K562 (cell line): ENCODE measurements around the gene C21orf58. TPM values are rescaled to one million over a fixed set of nuclear protein-coding genes. Genes with fewer than 3 reads are reported as not detected.

Experiments used
- CSDE1 ChIP-seq, 2 experiments: fragments of 450-650 bp; IDR thresholded peaks; 2 replicates each; pipeline ENCODE4 v1.6.1; 2016; ENCODE audit warnings: mild to moderate bottlenecking in 1 of 2
- GABPA ChIP-seq: fragments of 200-800 bp; sonication (Bioruptor generic); conservative IDR thresholded peaks from 2 replicates; pipeline ENCODE4 v1.6.1; 2016; ENCODE audit warnings: low read depth, missing genetic modification characterization, missing compliant biosample characterization
- HDAC2 ChIP-seq: fragments of 450-650 bp; IDR thresholded peaks from 2 replicates; pipeline ENCODE4 v1.6.1; 2016; ENCODE audit warnings: mild to moderate bottlenecking
- KDM5B ChIP-seq: fragments of 200-600 bp; sonication (generic); IDR thresholded peaks from 2 replicates; pipeline ENCODE4 v1.6.1; 2012; ENCODE audit warnings: low read depth, mild to moderate bottlenecking, moderate library complexity, low read length, control low read depth, inconsistent platforms; ENCODE audit not compliant: insufficient replicate concordance
- LEF1 ChIP-seq: fragments of 450-650 bp; IDR thresholded peaks from 2 replicates; pipeline ENCODE4 v1.6.1; 2016; ENCODE audit warnings: mild to moderate bottlenecking
- NCOA4 ChIP-seq: fragments of 450-650 bp; IDR thresholded peaks from 2 replicates; pipeline ENCODE4 v1.6.1; 2018; ENCODE audit warnings: mild to moderate bottlenecking; ENCODE audit not compliant: partially characterized antibody
- NR2F6 ChIP-seq: fragments of 450-650 bp; formaldehyde crosslinking; IDR thresholded peaks from 2 replicates; pipeline ENCODE4 v1.4.0; 2020; ENCODE audit warnings: mild to moderate bottlenecking
- PRPF4 ChIP-seq: fragments of 200-400 bp; formaldehyde crosslinking; IDR thresholded peaks from one replicate; pipeline ENCODE4 v1.6.1; 2017; ENCODE audit warnings: low read length, low read depth, mild to moderate bottlenecking; ENCODE audit not compliant: insufficient read depth, poor library complexity, severe bottlenecking
- SP2 ChIP-seq: IDR thresholded peaks from 2 replicates; pipeline ENCODE4 v1.6.1; 2011; ENCODE audit warnings: mild to moderate bottlenecking, low read depth, low read length, moderate library complexity; ENCODE audit not compliant: poor library complexity, severe bottlenecking; ENCODE audit errors: extremely low read depth
- TCF3 ChIP-seq: sonication (generic); formaldehyde crosslinking; IDR thresholded peaks from 2 replicates; pipeline ENCODE4 v1.4.0; 2020; ENCODE audit warnings: mild to moderate bottlenecking, missing genetic modification reagents
- ZNF184 ChIP-seq: sonication (generic); formaldehyde crosslinking; IDR thresholded peaks from 2 replicates; pipeline ENCODE4 v1.5.0; 2020; ENCODE audit warnings: missing genetic modification reagents
- ZNF780A ChIP-seq: fragments of 250-450 bp; sonication (Bioruptor Pico); IDR thresholded peaks from 2 replicates; pipeline ENCODE4 v1.5.0; 2021; ENCODE audit warnings: mild to moderate bottlenecking
- polyA plus RNA-seq, 8 experiments: library from polyadenylated mRNA; depleted of rRNA in 4 of 8; stranded (reverse) in 5 of 8; unstranded in 3 of 8; fragments of >200 nt; fragmentation: Nextera tagmentation in 2 of 8; fragmentation: Illumina TruSeq in 1 of 8; extraction: Ambion mirVana in 2 of 8; extraction: Trizol in 1 of 8; gene quantifications; 2 replicates each; pipeline versions ENCODE4 v1.2.1 to v1.2.3, GENCODE V29; 2011 to 2014; ENCODE audit warnings: inconsistent platforms in 1 of 8, missing spikeins in 1 of 8
- total RNA-seq, 7 experiments: library from RNA; depleted of rRNA in 6 of 7; stranded (reverse); fragments of >200 nt in 6 of 7; fragmentation: Illumina TruSeq in 2 of 7; extraction: Trizol in 2 of 7; gene quantifications; 2 replicates each; pipeline versions ENCODE4 v1.2.1 to v1.2.3, GENCODE V29; 2011 to 2021; ENCODE audit warnings: low replicate concordance in 1 of 7
- TF ChIP-seq, protein P1 (sequence below): fragments of 450-650 bp; IDR thresholded peaks from 2 replicates; pipeline ENCODE4 v1.6.1; 2018; ENCODE audit not compliant: partially characterized antibody
- TF ChIP-seq, protein P2 (sequence below): fragments of 450-650 bp; formaldehyde crosslinking; IDR thresholded peaks from 2 replicates; pipeline ENCODE4 v1.4.0; 2022; ENCODE audit warnings: missing genetic modification characterization
- TF ChIP-seq, protein P3 (sequence below): sonication (generic); formaldehyde crosslinking; IDR thresholded peaks from 2 replicates; pipeline ENCODE4 v1.5.0; 2020; ENCODE audit warnings: missing genetic modification reagents
- TF ChIP-seq, protein P4 (sequence below): sonication (generic); formaldehyde crosslinking; IDR thresholded peaks from 2 replicates; pipeline ENCODE4 v1.8.0; 2022; ENCODE audit warnings: mild to moderate bottlenecking, missing genetic modification reagents
- TF ChIP-seq, protein P5 (sequence below): sonication (generic); formaldehyde crosslinking; IDR thresholded peaks from 2 replicates; pipeline ENCODE4 v1.8.0; 2022; ENCODE audit warnings: missing genetic modification reagents, mild to moderate bottlenecking, borderline replicate concordance

Gene C21orf58
- total and polyA plus RNA-seq, 9 of the 15 experiments (the other 6 are each of a cell fraction or from before 2014, with no cell fraction given): 1.2 to 30.5 (median 12.4) TPM

DNA sequence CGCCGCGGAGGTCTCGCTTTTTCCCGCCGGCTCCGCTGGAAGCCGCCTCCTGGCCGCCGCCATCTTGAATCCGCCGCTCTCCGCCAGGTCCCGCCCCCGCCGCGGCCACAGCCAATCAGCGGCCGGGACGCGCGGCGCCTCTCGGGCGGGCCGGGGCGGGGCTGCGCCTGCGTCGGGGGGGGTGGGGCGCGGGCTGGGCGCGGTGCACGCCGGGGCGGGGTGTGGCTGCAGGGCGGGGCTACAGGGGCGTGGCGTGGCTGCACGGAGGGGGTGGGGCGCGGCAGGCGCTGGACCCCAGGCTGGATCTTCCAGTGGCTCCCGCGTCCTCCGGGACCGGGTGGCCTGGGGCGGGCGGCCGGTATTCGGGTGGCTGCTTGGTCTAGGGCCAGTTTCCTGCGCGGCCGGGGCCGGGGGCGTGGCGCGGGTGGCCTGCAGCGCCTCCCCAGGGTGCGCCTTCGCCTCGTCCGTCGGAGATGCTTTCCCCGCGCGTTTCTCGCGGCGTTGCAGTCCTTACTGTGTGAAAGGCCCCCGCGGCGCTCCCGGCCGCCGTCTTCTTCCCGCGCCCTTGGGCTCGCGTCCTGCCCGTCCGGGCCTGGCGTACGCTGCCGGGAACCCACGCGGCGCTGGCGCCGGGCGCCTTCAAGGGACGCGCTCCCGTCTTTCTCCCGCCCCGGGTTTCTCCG, 861 bp upstream of the C21orf58 start (continued):
- TF ChIP-seq, protein P1, sequence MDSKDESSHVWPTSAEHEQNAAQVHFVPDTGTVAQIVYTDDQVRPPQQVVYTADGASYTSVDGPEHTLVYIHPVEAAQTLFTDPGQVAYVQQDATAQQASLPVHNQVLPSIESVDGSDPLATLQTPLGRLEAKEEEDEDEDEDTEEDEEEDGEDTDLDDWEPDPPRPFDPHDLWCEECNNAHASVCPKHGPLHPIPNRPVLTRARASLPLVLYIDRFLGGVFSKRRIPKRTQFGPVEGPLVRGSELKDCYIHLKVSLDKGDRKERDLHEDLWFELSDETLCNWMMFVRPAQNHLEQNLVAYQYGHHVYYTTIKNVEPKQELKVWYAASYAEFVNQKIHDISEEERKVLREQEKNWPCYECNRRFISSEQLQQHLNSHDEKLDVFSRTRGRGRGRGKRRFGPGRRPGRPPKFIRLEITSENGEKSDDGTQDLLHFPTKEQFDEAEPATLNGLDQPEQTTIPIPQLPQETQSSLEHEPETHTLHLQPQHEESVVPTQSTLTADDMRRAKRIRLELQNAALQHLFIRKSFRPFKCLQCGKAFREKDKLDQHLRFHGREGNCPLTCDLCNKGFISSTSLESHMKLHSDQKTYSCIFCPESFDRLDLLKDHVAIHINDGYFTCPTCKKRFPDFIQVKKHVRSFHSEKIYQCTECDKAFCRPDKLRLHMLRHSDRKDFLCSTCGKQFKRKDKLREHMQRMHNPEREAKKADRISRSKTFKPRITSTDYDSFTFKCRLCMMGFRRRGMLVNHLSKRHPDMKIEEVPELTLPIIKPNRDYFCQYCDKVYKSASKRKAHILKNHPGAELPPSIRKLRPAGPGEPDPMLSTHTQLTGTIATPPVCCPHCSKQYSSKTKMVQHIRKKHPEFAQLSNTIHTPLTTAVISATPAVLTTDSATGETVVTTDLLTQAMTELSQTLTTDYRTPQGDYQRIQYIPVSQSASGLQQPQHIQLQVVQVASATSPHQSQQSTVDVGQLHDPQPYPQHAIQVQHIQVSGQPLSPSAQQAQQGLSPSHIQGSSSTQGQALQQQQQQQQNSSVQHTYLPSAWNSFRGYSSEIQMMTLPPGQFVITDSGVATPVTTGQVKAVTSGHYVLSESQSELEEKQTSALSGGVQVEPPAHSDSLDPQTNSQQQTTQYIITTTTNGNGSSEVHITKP: no peak
- TF ChIP-seq PRPF4: no peak
- TF ChIP-seq SP2: peak; percentile 46
- TF ChIP-seq, protein P2, sequence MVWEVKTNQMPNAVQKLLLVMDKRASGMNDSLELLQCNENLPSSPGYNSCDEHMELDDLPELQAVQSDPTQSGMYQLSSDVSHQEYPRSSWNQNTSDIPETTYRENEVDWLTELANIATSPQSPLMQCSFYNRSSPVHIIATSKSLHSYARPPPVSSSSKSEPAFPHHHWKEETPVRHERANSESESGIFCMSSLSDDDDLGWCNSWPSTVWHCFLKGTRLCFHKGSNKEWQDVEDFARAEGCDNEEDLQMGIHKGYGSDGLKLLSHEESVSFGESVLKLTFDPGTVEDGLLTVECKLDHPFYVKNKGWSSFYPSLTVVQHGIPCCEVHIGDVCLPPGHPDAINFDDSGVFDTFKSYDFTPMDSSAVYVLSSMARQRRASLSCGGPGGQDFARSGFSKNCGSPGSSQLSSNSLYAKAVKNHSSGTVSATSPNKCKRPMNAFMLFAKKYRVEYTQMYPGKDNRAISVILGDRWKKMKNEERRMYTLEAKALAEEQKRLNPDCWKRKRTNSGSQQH: no peak
- no peak for TF ChIP-seq NR2F6 (CRISPR knock-in tag)
- TF ChIP-seq, protein P3, sequence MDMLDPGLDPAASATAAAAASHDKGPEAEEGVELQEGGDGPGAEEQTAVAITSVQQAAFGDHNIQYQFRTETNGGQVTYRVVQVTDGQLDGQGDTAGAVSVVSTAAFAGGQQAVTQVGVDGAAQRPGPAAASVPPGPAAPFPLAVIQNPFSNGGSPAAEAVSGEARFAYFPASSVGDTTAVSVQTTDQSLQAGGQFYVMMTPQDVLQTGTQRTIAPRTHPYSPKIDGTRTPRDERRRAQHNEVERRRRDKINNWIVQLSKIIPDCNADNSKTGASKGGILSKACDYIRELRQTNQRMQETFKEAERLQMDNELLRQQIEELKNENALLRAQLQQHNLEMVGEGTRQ (CRISPR knock-in tag): no peak
- TF ChIP-seq TCF3 (CRISPR knock-in tag): peak; percentile 15; the same call in 1 of the 2 replicates
- TF ChIP-seq ZNF184 (CRISPR knock-in tag): no peak
- 0 out of 2 replicates have a peak, but pooled peaks have one; percentile 2 for TF ChIP-seq GABPA (tag)
- TF ChIP-seq ZNF780A (CRISPR knock-in tag): no peak
- peak; percentile 82 for TF ChIP-seq KDM5B
- TF ChIP-seq, protein P4, sequence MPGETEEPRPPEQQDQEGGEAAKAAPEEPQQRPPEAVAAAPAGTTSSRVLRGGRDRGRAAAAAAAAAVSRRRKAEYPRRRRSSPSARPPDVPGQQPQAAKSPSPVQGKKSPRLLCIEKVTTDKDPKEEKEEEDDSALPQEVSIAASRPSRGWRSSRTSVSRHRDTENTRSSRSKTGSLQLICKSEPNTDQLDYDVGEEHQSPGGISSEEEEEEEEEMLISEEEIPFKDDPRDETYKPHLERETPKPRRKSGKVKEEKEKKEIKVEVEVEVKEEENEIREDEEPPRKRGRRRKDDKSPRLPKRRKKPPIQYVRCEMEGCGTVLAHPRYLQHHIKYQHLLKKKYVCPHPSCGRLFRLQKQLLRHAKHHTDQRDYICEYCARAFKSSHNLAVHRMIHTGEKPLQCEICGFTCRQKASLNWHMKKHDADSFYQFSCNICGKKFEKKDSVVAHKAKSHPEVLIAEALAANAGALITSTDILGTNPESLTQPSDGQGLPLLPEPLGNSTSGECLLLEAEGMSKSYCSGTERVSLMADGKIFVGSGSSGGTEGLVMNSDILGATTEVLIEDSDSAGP (CRISPR knock-in tag): no peak
- TF ChIP-seq, protein P5, sequence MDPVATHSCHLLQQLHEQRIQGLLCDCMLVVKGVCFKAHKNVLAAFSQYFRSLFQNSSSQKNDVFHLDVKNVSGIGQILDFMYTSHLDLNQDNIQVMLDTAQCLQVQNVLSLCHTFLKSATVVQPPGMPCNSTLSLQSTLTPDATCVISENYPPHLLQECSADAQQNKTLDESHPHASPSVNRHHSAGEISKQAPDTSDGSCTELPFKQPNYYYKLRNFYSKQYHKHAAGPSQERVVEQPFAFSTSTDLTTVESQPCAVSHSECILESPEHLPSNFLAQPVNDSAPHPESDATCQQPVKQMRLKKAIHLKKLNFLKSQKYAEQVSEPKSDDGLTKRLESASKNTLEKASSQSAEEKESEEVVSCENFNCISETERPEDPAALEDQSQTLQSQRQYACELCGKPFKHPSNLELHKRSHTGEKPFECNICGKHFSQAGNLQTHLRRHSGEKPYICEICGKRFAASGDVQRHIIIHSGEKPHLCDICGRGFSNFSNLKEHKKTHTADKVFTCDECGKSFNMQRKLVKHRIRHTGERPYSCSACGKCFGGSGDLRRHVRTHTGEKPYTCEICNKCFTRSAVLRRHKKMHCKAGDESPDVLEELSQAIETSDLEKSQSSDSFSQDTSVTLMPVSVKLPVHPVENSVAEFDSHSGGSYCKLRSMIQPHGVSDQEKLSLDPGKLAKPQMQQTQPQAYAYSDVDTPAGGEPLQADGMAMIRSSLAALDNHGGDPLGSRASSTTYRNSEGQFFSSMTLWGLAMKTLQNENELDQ (CRISPR knock-in tag): no peak
- TF ChIP-seq CSDE1 (IDR thresholded peaks at IDR 0.05): no peak
- TF ChIP-seq LEF1: no peak
- no peak for TF ChIP-seq NCOA4
- no peak for TF ChIP-seq HDAC2
